Right cardiac atrium (tissue), 5 donors: Measurements from ENCODE around the gene PLEKHO2. TPM values are rescaled to one million over a fixed set of nuclear protein-coding genes. Genes with fewer than 3 reads are reported as not detected.

Experiments used
- ATAC-seq, 2 donors: fragments of 200-7000 bp; cut with Tn5 transposase; one replicate each; pipeline versions ENCODE4 v1.8.0 to v1.9.1; 2020; ENCODE audit warnings: moderate library complexity in 2 of 2, mild to moderate bottlenecking in 1 of 2
- DNase-seq, 3 donors: peaks; one replicate each; pipeline ENCODE4 v3.0.0-alpha.2; 2020
- H3K27ac ChIP-seq: one replicate; pipeline ENCODE4 v1.5.1; 2013; ENCODE audit warnings: mild to moderate bottlenecking, low read length, control low read depth, moderate library complexity
- H3K27me3 ChIP-seq: one replicate; pipeline ENCODE4 v1.6.1; 2013; ENCODE audit not compliant: control insufficient read depth, insufficient read depth
- H3K4me1 ChIP-seq: one replicate; pipeline ENCODE4 v1.6.1; 2013; ENCODE audit warnings: low read length; ENCODE audit not compliant: control insufficient read depth, insufficient read depth
- H3K4me3 ChIP-seq: one replicate; pipeline ENCODE4 v1.5.1; 2013; ENCODE audit warnings: low read length, control low read depth
- H3K9me3 ChIP-seq: one replicate; pipeline ENCODE4 v1.6.1; 2013; ENCODE audit warnings: low read length; ENCODE audit not compliant: control insufficient read depth
- WGBS: extraction: QIAGEN DNeasy Blood & Tissue Kit; methylation state at CpG from one replicate; pipeline ENCODE4 v1.1.7; 2013; 5-methylcytosine and 5-hydroxymethylcytosine counted together
- intact Hi-C, 4 donors: fragments of 100-400 bp; cut with DNase I; formaldehyde crosslinking; loops; one replicate each; pipeline versions ENCODE4 v1.11.0 to v1.14.0; 2022 to 2023
- polyA plus RNA-seq: library from polyadenylated mRNA; stranded (reverse); fragments of 200-250 nt; gene quantifications from one replicate; pipeline ENCODE4 v1.2.3, GENCODE V29; 2013
- total RNA-seq, 4 donors: library from RNA; stranded (reverse); fragmentation: NEBNext Ultra II Directional; extraction: Animal tissue kit (Norgen Biotek cat#: 25700); gene quantifications; one replicate each; pipeline ENCODE4 v1.2.1, GENCODE V29; 2021
- donor health status: healthy with polysubstance abuse.
- donor health status: DM: no; HTN: yes; CAD: no.
- donor health status: DM: no; HTN: no; CAD: no.
- donor health status: DM: no; HTN: yes; CAD: no; lungs with severe emphysema.
- donor health status: DM: yes; HTN: yes; CAD: no.

The PLEKHO2 gene
- total and polyA plus RNA-seq, 5 donors: 11.6 to 22.3 (median 12.6) TPM

- WGBS: 1% methylated on average over 17 of the region's 17 CpGs
- no peaks in the 10 kb centered on the region for H3K4me1 ChIP-seq
- no peak overlapping the region for H3K27ac ChIP-seq
- intact Hi-C loops: loop anchor here in 1 of 4 donors (5.0 kb wide), 1 partner anchor 88 kb away; no protein-coding TSS in a partner anchor
- ATAC-seq (no peak), DNase-seq (peak in 1 of 3 donors; percentile 21)
- H3K9me3 ChIP-seq: no peaks in the 10 kb centered on the region
- H3K27me3 ChIP-seq: no peaks in the 10 kb centered on the region
- H3K4me3 ChIP-seq: peak overlapping the region; percentile 30
Observed at GRCh38 chr15:64824929-64825430, 16.7 kb upstream of the PLEKHO2 start.

GRCh38 chr15:64825431-64826294, 16.1 kb upstream of the PLEKHO2 start, which contains the start of gene PIF1:
Gene PIF1, minus strand, starts transcription at chr15:64825647. Its CDS starts 1,312 bp downstream, at chr15:64824335.
- no peaks in the 10 kb centered on the region for H3K4me1 ChIP-seq
- 3% methylated on average over 35 of the region's 35 CpGs for WGBS
- ATAC-seq (peak; percentile 97 to 98), DNase-seq (peak; percentile 89 to 93 (median 92))
- intact Hi-C loops: no loop called here
- H3K9me3 ChIP-seq: no peaks in the 10 kb centered on the region
- peak within 1 kb of the TSS; percentile 30 for H3K4me3 ChIP-seq
- no peaks in the 10 kb centered on the region for H3K27me3 ChIP-seq
- H3K27ac ChIP-seq: peak within 1 kb of the TSS; percentile 51

DNA sequence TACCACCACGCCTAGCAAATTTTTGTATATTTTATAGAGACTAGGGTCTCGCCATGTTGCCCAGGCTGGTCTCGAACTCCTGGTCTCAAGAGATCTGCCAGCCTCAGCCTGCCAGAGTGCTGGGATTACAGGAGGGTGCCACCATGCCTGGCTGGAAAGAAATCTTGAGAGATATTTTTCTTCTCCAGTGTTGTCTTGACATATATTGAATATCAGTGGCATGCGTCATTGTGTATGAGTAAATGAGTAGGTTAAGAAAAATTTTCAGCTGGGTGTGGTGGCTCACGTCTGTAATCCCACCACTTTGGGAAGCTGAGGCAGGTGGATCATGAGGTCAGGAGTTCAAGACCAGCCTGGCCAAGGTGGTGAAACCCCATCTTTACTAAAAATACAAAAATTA, 12.7 kb upstream of the PLEKHO2 start:
- WGBS: 96% methylated on average over 5 of the region's 5 CpGs
- Histone ChIP-seq H3K27ac (no peak overlapping the region), H3K27me3 (no peaks in the 10 kb centered on the region), H3K9me3 (no peaks in the 10 kb centered on the region), H3K4me3 (no peak overlapping the region), H3K4me1 (no peaks in the 10 kb centered on the region)
- ATAC-seq (no peak), DNase-seq (no peak)
- intact Hi-C loops: no loop called here

DNA sequence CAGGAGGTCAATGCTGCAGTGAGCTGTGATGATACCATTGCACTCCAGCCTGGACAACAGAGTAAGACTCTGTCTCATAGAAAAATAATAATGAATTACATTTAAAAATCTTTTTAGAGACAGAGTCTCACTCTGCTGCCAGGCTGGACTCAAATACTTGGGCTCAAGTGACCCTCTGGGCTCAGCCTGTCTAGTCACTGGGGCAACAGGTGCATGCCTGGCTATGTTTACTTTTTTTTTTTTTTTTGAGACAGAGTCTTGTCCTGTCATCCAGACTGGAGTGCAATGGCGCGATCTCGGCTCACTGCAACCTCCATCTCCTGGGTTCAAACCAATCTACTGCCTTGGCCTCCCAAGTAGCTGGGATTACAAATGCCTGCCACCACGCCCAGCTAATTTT, 8.0 kb upstream of the PLEKHO2 start:
- intact Hi-C loops: no loop called here

GRCh38 chr15:64836023-64836536, 5.6 kb upstream of the PLEKHO2 start:
- H3K27ac ChIP-seq: peak overlapping the region; percentile 70
- intact Hi-C loops: no loop called here
- H3K4me1 ChIP-seq: peaks cover 4% of the 10 kb centered on the region
- H3K4me3 ChIP-seq: peak overlapping the region; percentile 40
- no peaks in the 10 kb centered on the region for H3K27me3 ChIP-seq
- no peaks in the 10 kb centered on the region for H3K9me3 ChIP-seq
- DNase-seq (peak in 1 of 3 donors; percentile 65), ATAC-seq (peak; percentile 12 to 15)
- WGBS: 12% methylated on average over 14 of the region's 14 CpGs

More for the DNA sequence above, 8.0 kb upstream of the PLEKHO2 start:
- Histone ChIP-seq H3K27me3 (no peaks in the 10 kb centered on the region), H3K27ac (no peak overlapping the region), H3K4me1 (no peaks in the 10 kb centered on the region), H3K4me3 (no peak overlapping the region), H3K9me3 (no peaks in the 10 kb centered on the region)
- DNase-seq: no peak
- WGBS: 97% methylated on average over 4 of the region's 4 CpGs
- no peak for ATAC-seq

DNA sequence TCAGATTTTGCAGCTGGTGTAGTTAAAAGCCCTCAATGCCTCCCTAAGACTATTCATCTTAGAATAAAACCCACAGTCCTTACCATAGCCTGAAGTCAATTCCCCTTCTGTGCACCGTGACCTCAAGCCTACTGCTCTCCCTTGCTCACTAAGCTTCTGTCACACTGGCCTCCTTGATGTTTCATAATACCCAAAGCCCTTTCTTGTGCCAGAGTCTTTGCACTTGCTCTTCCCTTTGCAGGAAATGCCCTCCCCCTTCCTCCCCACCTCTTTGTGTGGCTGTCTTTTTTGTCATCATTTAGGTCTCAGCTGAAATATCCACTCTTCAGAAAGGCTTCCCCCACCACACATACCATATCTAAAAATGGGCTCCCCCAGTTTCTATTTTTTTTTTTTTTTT, 4.2 kb upstream of the PLEKHO2 start:
- Histone ChIP-seq H3K27ac (no peak overlapping the region), H3K4me3 (no peak overlapping the region), H3K9me3 (no peaks in the 10 kb centered on the region), H3K27me3 (no peaks in the 10 kb centered on the region), H3K4me1 (peaks cover 4% of the 10 kb centered on the region)
- WGBS: 73% methylated on average over 1 of the region's 1 CpG
- intact Hi-C loops: no loop called here
- DNase-seq (peak in 1 of 3 donors; percentile 25), ATAC-seq (no peak)

DNA sequence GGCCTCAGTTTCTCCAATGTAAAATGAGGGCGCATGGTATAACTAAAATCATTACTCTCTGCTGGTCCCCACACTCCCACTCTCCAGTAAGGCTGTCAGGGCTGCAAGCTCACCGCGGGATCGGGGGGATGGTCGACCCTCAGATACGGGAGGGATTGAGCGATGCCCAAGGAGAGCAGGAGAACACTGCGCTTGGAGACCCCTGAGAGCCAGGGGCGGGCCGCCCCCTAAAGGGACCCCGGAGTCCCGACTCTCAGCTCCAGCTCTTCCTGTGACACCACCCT, 713 bp upstream of the PLEKHO2 start:
- intact Hi-C loops: loop anchor here (5.0 to 10.0 kb wide), 2 partner anchors 54 to 56 kb away; no protein-coding TSS in a partner anchor
- Histone ChIP-seq H3K9me3 (no peaks in the 10 kb centered on the region), H3K4me1 (peaks cover 8% of the 10 kb centered on the region), H3K4me3 (peak overlapping the region; percentile 90), H3K27ac (peak overlapping the region; percentile 84), H3K27me3 (no peaks in the 10 kb centered on the region)
- WGBS: 2% methylated on average over 12 of the region's 12 CpGs
- DNase-seq (no peak), ATAC-seq (no peak)

DNA sequence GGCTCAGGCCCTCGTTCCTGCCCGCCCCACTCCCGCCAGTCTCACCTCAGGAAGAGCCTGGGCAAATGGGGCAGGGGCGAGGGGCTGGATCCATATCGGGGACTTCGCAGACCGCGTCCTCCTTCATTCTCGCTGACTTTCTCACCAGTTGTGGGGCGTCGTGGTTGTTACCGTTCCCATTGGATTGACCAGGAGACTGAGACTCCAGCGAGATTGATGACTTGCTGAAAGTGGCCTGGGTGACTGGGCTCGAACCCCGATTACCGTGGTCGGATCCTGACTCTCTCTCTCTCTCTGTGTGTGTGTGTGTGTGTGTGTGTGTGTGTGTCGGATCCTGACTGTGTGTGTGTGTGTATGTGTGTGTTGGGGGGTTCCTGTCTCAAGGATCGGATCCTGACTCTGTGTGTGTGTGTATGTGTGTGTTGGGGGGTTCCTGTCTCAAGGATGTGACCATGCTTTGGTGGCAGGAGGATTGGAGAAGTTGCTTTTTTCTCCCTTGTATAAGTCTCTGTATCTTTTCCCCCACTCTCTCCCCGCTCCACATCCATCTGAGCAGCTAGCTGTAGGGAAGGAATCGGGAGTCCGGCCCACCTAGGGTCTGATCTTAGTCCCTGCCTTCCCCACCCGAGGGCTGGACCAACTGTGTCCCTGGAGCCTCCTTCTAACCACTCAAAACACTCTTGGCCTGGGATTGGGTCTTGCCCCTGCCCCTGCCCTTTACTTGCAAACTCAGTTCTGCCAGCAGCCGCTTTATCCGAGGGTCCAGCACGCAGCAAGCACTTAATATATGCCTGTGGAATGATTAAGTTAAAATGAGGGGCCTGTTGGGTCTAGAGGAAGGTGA, 603 bp downstream of the PLEKHO2 start:
- peaks cover 8% of the 10 kb centered on the region for H3K4me1 ChIP-seq
- peak overlapping the region; percentile 90 for H3K4me3 ChIP-seq
- no peaks in the 10 kb centered on the region for H3K9me3 ChIP-seq
- intact Hi-C loops: loop anchor here (5.0 to 10.0 kb wide), 2 partner anchors 52 to 55 kb away; no protein-coding TSS in a partner anchor
- H3K27ac ChIP-seq: peak overlapping the region; percentile 63
- H3K27me3 ChIP-seq: no peaks in the 10 kb centered on the region
- ATAC-seq (peak; percentile 3 to 13), DNase-seq (peak; percentile 68 to 86 (median 76))
- 9% methylated on average over 26 of the region's 26 CpGs for WGBS

DNA sequence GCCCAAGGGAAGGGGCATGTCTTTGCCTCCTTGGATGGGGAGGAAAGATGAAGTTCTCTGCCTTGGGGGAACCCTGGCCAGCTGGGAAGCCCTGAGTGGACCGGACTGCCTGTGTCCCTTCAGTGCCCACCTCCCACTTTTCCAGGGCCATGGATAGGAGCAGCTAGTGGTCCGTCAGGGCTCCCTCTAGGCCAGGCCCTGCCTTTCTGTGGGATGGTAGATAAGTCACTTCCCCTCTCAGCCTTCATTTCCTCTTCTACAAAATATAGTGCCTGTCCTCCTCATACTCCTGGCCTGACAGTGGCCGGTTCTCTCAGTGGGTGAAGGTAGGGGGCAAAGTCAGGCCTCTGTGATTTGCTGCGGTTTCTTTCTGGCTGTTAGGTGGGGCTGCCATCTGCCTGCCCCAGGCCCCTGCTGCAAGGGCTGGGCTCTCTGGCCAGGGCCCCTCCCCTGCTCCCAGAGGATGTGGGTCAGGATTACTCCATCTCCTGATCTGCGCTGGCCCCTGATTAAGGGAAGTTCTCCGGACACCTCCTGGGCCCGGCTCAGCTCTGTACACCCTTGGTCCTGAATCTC, 1.4 kb downstream of the PLEKHO2 start:
- Histone ChIP-seq H3K27ac (peak overlapping the region; percentile 63), H3K4me1 (peaks cover 13% of the 10 kb centered on the region), H3K27me3 (no peaks in the 10 kb centered on the region), H3K4me3 (peak overlapping the region; percentile 90), H3K9me3 (no peaks in the 10 kb centered on the region)
- ATAC-seq (peak; percentile 6 to 52), DNase-seq (peak; percentile 82 to 87 (median 83))
- WGBS: 21% methylated on average over 7 of the region's 7 CpGs
- intact Hi-C loops: loop anchor here (5.0 to 10.0 kb wide), 2 partner anchors 52 to 54 kb away; no protein-coding TSS in a partner anchor

DNA sequence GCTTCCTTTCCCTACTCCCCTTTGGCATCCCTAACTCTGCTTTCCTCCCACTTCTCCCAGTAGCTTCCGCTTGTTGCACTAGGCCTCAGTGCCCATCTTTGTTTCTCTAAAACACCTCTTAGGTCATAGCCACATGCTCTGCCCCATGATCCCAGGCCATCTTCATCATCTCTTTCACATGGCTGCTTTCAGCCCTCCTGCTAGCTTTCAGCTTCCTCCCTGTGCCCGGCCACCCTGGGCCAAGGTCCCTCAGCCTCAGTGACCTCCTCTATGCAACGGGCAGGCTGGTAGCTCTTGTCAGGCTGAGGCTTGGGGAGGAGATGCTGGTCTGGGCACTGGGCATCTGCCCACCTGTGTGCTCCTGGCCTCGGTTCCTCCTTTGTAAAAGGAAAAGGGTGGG, 2.3 kb downstream of the PLEKHO2 start:
- peak overlapping the region; percentile 2 for H3K27ac ChIP-seq
- H3K4me1 ChIP-seq: peaks cover 13% of the 10 kb centered on the region
- WGBS: 51% methylated on average over 4 of the region's 4 CpGs
- DNase-seq (peak in 1 of 3 donors; percentile 51), ATAC-seq (no peak)
- no peaks in the 10 kb centered on the region for H3K27me3 ChIP-seq
- H3K4me3 ChIP-seq: peak overlapping the region; percentile 90
- intact Hi-C loops: loop anchor here (5.0 to 10.0 kb wide), 2 partner anchors 51 to 53 kb away; no protein-coding TSS in a partner anchor
- no peaks in the 10 kb centered on the region for H3K9me3 ChIP-seq
